ENCODE results near the gene PCDHB3.
"Not testable (repeated sequence)": the region's sequence is repeated elsewhere in the genome, so short reads cannot be mapped to it uniquely, and the experiment has no call there.

The PCDHB3 gene

GRCh38 chr5:141100243-141100805 lies at the start of gene PCDHB3:
TSS of gene PCDHB3 (plus strand) at chr5:141100473. CDS start at chr5:141100650, 177 bp downstream.
- peak; percentile 51 for DNase-seq

DNA sequence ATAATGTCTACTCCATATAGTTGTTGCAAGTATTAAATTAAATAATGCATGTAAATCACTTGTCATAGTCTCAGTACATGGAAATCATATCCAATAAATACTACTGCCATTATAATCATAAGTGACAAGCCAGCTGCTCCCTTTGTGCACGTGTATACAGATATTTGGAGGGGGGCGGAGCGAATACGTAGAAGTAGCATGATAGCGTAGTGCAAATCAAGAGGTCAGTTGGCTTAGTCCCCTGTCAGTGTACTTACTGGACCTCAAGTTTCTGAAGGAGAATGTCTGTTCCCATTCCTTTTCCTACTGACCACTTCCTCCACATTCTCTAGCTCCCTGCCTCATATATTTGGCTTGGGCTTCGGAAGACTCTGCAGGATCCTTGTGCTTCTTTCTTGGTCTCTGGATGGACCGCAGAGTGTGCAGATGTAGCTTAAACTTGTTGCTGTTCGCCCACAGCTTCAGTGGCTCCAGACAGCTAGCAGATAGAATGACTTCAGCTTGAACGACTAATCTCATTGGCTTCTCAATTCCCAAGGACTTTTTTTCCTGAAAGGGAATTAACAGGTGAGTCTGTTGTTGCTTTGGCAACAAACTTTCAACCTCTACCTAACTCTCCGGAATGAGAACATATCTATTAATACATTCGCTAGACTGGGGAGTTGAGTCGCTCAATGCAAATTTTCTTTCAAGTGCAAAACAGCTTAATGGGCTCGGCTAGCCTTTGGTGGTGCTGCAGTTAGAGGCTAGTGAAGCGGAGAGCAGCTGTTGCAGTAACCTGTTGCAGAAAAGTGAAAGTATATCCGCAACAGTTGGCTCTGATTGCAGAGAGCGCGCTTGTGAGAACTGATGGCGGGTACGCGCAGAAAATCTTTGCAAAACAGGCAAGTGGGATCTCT lies 49.4 kb upstream of the PCDHB3 start, which contains the start of gene PCDHB1:
Gene PCDHB1 (plus strand): TSS at position 753 of the 899 bp plus-strand sequence. CDS start 97 bp downstream, at position 850.
- no peak for DNase-seq

GRCh38 chr5:141051521-141051866 lies 48.8 kb upstream of the PCDHB3 start:
- DNase-seq = no peak

- DNase-seq = no peak
Measured at GRCh38 chr5:141077826-141078225, 22.4 kb upstream of the PCDHB3 start.

- no peak for DNase-seq
Measured at GRCh38 chr5:141082228-141082627, 18.0 kb upstream of the PCDHB3 start.

- DNase-seq = peak; percentile 1
Measured at GRCh38 chr5:141084487-141084989, 15.7 kb upstream of the PCDHB3 start.

GRCh38 chr5:141094481-141095262 lies 5.6 kb upstream of the PCDHB3 start, which contains the start of gene PCDHB2:
TSS of gene PCDHB2 (plus strand) at chr5:141094615. CDS start at chr5:141094791, 176 bp downstream.
- DNase-seq = no peak

DNA sequence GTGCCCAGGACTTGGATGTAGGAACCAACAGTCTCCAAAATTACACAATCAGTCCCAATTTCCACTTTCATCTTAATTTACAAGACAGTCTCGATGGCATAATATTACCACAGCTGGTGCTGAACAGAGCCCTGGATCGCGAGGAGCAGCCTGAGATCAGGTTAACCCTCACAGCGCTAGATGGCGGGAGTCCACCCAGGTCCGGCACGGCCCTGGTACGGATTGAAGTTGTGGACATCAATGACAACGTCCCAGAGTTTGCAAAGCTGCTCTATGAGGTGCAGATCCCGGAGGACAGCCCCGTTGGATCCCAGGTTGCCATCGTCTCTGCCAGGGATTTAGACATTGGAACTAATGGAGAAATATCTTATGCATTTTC lies 5.0 kb upstream of the PCDHB3 start:
- DNase-seq = no peak

DNA sequence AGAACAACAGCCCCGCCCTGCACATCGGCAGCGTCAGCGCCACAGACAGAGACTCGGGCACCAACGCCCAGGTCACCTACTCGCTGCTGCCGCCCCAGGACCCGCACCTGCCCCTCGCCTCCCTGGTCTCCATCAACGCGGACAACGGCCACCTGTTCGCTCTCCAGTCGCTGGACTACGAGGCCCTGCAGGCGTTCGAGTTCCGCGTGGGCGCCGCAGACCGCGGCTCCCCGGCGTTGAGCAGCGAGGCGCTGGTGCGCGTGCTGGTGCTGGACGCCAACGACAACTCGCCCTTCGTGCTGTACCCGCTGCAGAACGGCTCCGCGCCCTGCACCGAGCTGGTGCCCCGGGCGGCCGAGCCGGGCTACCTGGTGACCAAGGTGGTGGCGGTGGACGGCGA lies 4.1 kb upstream of the PCDHB3 start:
- not testable (repeated sequence) for DNase-seq

DNA sequence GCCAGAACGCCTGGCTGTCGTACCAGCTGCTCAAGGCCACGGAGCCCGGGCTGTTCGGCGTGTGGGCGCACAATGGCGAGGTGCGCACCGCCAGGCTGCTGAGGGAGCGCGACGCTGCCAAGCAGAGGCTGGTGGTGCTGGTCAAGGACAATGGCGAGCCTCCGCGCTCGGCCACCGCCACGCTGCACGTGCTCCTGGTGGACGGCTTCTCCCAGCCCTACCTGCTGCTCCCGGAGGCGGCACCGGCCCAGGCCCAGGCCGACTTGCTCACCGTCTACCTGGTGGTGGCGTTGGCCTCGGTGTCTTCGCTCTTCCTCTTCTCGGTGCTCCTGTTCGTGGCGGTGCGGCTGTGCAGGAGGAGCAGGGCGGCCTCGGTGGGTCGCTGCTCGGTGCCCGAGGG lies 3.7 kb upstream of the PCDHB3 start:
- not testable (repeated sequence) for DNase-seq

- no peak for DNase-seq
Measured at GRCh38 chr5:141101059-141101458, 786 bp downstream of the PCDHB3 start.

- not testable (repeated sequence) for DNase-seq
Measured at GRCh38 chr5:141102070-141102469, 1.8 kb downstream of the PCDHB3 start.

DNA sequence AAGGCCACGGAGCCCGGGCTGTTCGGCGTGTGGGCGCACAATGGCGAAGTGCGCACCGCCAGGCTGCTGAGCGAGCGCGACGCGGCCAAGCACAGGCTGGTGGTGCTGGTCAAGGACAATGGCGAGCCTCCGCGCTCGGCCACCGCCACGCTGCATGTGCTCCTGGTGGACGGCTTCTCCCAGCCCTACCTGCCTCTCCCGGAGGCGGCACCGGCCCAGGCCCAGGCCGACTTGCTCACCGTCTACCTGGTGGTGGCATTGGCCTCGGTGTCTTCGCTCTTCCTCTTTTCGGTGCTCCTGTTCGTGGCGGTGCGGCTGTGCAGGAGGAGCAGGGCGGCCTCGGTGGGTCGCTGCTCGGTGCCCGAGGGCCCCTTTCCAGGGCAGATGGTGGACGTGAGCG lies 2.2 kb downstream of the PCDHB3 start:
- not testable (repeated sequence) for DNase-seq

GRCh38 chr5:141105350-141105749 lies 5.1 kb downstream of the PCDHB3 start:
- no peak for DNase-seq

DNA sequence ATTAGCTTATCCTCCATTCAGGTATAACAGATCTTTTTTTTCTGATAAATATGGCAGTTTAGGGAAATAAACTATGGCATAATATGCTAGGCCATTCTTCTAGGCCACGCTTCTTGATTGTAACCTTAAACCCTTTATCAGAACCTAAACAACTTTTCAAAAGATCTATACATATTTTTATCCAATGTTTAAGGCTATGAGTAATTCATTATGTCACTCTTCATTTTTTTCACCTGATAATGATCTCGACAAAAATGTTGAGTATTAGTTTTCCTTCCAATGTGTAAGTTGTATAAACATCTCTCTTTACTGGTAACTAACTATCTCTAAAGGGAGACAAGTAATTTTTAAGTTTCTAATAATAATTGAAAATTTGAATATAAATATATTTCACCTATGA lies 19.0 kb downstream of the PCDHB3 start:
- no peak for DNase-seq

GRCh38 chr5:141121563-141121962 lies 21.3 kb downstream of the PCDHB3 start, which contains the start of gene PCDHB4:
TSS of gene PCDHB4 (plus strand) at chr5:141121818. CDS start at chr5:141121999, 181 bp downstream.
- DNase-seq = no peak

- no peak for DNase-seq
Measured at GRCh38 chr5:141121985-141122384, 21.7 kb downstream of the PCDHB3 start.

GRCh38 chr5:141123396-141124135 lies 23.3 kb downstream of the PCDHB3 start:
- not testable (repeated sequence) for DNase-seq

DNA sequence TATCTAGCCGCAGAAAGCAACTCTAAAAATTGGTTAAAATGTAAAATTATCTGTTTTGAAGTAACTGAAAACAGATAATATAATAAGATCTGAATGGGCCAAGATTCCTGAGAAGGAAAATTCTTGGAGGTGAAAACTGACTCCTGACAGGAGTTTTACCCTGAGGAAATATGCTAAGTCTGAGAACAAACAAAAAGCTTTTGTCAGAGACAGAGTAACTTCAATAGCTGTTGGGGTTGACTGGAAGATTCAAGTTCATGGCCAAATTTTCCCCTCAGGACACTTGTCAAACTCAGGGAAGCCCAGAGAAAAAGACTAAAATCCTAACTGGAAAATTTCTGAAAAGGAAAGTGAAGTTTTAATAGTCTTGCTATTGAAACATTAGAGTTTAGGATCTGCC lies 27.0 kb downstream of the PCDHB3 start:
- no peak for DNase-seq

DNA sequence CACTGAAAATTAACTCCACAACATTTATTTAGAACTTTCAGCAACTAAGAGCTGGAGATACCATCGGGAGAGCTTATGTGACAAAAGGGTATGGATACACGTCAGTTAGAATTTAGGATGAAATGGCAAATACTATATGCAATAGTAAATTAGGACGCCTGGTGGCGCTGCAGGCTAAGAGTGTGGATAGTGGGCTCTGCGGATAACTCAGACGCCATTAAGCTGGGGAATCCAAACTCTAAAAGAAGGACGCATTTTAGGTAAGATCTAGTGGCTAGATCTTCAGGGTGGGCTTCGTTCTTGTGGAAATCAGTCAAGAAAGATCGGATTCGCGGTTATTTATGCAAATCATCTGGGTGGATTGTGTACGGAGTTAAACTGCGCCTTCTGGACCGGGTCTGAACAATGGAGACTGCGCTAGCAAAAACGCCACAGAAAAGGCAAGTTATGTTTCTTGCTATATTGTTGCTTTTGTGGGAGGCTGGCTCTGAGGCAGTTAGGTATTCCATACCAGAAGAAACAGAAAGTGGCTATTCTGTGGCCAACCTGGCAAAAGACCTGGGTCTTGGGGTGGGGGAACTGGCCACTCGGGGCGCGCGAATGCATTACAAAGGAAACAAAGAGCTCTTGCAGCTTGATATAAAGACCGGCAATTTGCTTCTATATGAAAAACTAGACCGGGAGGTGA lies 34.9 kb downstream of the PCDHB3 start, which contains the start of gene PCDHB5:
Gene PCDHB5 (plus strand): TSS at position 177 of the 688 bp plus-strand sequence. CDS start 229 bp downstream, at position 406.
- no peak for DNase-seq

DNA sequence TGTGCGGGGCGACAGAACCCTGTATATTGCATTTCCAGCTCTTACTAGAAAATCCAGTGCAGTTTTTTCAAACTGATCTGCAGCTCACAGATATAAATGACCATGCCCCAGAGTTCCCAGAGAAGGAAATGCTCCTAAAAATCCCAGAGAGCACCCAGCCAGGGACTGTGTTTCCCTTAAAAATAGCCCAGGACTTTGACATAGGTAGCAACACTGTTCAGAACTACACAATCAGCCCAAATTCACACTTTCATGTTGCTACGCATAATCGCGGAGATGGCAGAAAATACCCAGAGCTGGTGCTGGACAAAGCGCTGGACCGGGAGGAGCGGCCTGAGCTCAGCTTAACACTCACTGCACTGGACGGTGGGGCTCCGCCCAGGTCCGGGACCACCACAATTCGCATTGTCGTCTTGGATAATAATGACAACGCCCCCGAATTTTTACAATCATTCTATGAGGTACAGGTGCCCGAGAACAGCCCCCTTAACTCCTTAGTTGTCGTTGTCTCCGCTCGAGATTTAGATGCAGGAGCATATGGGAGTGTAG lies 35.5 kb downstream of the PCDHB3 start:
- no peak for DNase-seq
